ENCODE results near the gene OR7G1. TPM values are rescaled to one million over a fixed set of nuclear protein-coding genes. Genes with fewer than 3 reads are reported as not detected.

OR7G1 gene
- total and polyA plus RNA-seq, 2 donors (not counting 3 experiments of a cell fraction or from before 2014, with no cell fraction given) = not detected

DNA sequence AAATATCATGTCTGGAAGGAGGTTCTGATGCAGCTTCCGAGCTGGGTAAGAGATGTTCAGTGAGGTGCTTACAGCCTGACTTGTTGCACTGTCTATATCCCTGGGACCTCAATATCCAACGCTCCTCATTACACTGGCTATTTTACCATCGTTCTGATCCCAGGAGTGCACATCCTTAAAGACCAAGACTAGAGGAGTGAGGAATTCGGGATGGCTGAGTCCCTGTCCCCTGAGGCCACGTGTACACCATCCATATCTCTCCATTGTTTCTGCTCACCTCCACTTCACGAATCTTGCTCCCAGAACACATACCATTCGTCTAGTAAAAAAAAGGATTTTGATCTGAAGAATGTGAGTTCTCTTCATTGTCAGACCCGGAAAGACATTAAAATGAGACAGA, 8.2 kb downstream of the OR7G1 start, which contains the start of gene OR7G2:
Gene OR7G2 (minus strand): TSS at position 101 of the 400 bp plus-strand sequence. CDS start 4,232 bp downstream, outside the sequence.
- no peak within 1 kb of the TSS for H2AFZ ChIP-seq (ENCODE audit: low read depth, low read length)
- FAIRE-seq = no peak
- ChIA-PET CTCF (no interaction called here), POLR2A (no interaction called here)
- no peaks in the 10 kb centered on the region for H3K79me2 ChIP-seq (ENCODE audit: control insufficient read depth, insufficient read depth, low read length)
- dilution Hi-C loops (cut with MboI; ENCODE audit: extremely low pct_ligation_motif_present, low sequenced_read_pairs) (no loop called here), intact Hi-C loops (cut with micrococcal nuclease) (no loop called here)
- H3K4me3 ChIP-seq (replicated peaks in 1 of 3; ENCODE audit: insufficient read depth in 1 of 3, low read depth in 1 of 3, low read length in 3 of 3) = no peak within 1 kb of the TSS
- BruUV-seq (replicated peaks) = no TSS peak
- H3K36me3 ChIP-seq (ENCODE audit: control insufficient read depth in 2 of 2, extremely low read depth in 1 of 2, insufficient read depth in 2 of 2, low read length in 2 of 2) = no peaks in the 10 kb centered on the region
- no peaks in the 10 kb centered on the region for H3K9me1 ChIP-seq (replicated peaks; ENCODE audit: control insufficient read depth, extremely low read depth, insufficient read depth, low read length)
- no peak for TF ChIP-seq POLR2AphosphoS5 (IDR thresholded peaks at IDR 0.05; ENCODE audit: insufficient read depth, low read depth, low read length)
- no peak for TF ChIP-seq JUN (IDR thresholded peaks at IDR 0.05; ENCODE audit: borderline replicate concordance, insufficient read depth, insufficient read length, low read depth)
- TF ChIP-seq EZH2 (IDR thresholded peaks at IDR 0.05; ENCODE audit: borderline replicate concordance, low read depth, low read length, severe bottlenecking) = no peak
- TF ChIP-seq MYC (IDR thresholded peaks at IDR 0.05; ENCODE audit: low read depth, low read length) = no peak
- TF ChIP-seq, protein P1, sequence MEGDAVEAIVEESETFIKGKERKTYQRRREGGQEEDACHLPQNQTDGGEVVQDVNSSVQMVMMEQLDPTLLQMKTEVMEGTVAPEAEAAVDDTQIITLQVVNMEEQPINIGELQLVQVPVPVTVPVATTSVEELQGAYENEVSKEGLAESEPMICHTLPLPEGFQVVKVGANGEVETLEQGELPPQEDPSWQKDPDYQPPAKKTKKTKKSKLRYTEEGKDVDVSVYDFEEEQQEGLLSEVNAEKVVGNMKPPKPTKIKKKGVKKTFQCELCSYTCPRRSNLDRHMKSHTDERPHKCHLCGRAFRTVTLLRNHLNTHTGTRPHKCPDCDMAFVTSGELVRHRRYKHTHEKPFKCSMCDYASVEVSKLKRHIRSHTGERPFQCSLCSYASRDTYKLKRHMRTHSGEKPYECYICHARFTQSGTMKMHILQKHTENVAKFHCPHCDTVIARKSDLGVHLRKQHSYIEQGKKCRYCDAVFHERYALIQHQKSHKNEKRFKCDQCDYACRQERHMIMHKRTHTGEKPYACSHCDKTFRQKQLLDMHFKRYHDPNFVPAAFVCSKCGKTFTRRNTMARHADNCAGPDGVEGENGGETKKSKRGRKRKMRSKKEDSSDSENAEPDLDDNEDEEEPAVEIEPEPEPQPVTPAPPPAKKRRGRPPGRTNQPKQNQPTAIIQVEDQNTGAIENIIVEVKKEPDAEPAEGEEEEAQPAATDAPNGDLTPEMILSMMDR (IDR thresholded peaks at IDR 0.05; ENCODE audit: extremely low read depth in 1 of 2, insufficient read depth in 1 of 2, low read depth in 1 of 2, low read length in 2 of 2) = no peak
- TF ChIP-seq GATA2 (IDR thresholded peaks at IDR 0.05; ENCODE audit: insufficient read depth, insufficient read length, low read depth, low read length) = no peak
- no peak for TF ChIP-seq FOS (IDR thresholded peaks at IDR 0.05; ENCODE audit: borderline replicate concordance, insufficient read depth, low read length)
- TF ChIP-seq POLR2A (IDR thresholded peaks at IDR 0.05; ENCODE audit: low read depth, low read length) = no peak
- TF ChIP-seq, protein P2, sequence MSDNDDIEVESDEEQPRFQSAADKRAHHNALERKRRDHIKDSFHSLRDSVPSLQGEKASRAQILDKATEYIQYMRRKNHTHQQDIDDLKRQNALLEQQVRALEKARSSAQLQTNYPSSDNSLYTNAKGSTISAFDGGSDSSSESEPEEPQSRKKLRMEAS (IDR thresholded peaks at IDR 0.05; ENCODE audit: insufficient read depth, insufficient read length) = no peak
- no peaks in the 10 kb centered on the region for H3K27me3 ChIP-seq (ENCODE audit: control insufficient read depth in 2 of 2, insufficient read depth in 2 of 2, low read length in 2 of 2)
- H4K20me1 ChIP-seq (replicated peaks; ENCODE audit: control insufficient read depth, extremely low read depth, insufficient read depth, low read length) = no peaks in the 10 kb centered on the region
- no peak within 1 kb of the TSS for H3K9ac ChIP-seq (replicated peaks; ENCODE audit: extremely low read depth, insufficient read depth, low read length)
- no peak within 1 kb of the TSS for H3K4me2 ChIP-seq (ENCODE audit: insufficient read depth, low read length)
- no peak within 1 kb of the TSS for H3K27ac ChIP-seq (ENCODE audit: insufficient read depth, low read depth, low read length)
- H3K9me3 ChIP-seq (replicated peaks; ENCODE audit: control insufficient read depth, insufficient read depth, low read length) = no peaks in the 10 kb centered on the region
- no peaks in the 10 kb centered on the region for H3K4me1 ChIP-seq (ENCODE audit: control insufficient read depth, extremely low read depth, insufficient read depth, low read length)
- no peak for DNase-seq (ENCODE audit: low read depth, low spot score)
